Keratinocyte (primary cell): ENCODE measurements around the gene BOD1. TPM values are rescaled to one million over a fixed set of nuclear protein-coding genes. Genes with fewer than 3 reads are reported as not detected.

Experiments used
- DNase-seq: peaks from one replicate; pipeline ENCODE4 v3.0.0-alpha.2; 2011; ENCODE audit warnings: low read depth, missing footprints, low spot score
- FAIRE-seq: peaks from 2 replicates; lab custom pipeline; 2011; peaks lifted over from hg19 to GRCh38; lab: Jason Lieb, UNC
- H2AFZ ChIP-seq: 2 replicates; pipeline ENCODE4 v1.6.0; 2012; ENCODE audit warnings: low read length, control low read depth, inconsistent platforms; ENCODE audit not compliant: control insufficient read depth
- H3K27ac ChIP-seq: 2 replicates; pipeline ENCODE4 v1.5.1; 2011; ENCODE audit warnings: low read length; ENCODE audit not compliant: control insufficient read depth, insufficient read depth
- H3K27me3 ChIP-seq: 3 replicates; pipeline ENCODE4 v1.6.0; 2011; ENCODE audit warnings: low read length; ENCODE audit not compliant: control insufficient read depth, insufficient read depth; ENCODE audit errors: extremely low read depth
- H3K36me3 ChIP-seq, 2 experiments: 2 replicates in 1 of 2; 3 replicates in 1 of 2; pipeline ENCODE4 v1.5.1; 2011; ENCODE audit warnings: low read length in 2 of 2, mild to moderate bottlenecking in 1 of 2; ENCODE audit not compliant: control insufficient read depth in 2 of 2, insufficient read depth in 2 of 2; ENCODE audit errors: extremely low read depth in 1 of 2
- H3K4me1 ChIP-seq: 3 replicates; pipeline ENCODE4 v1.5.1; 2011; ENCODE audit warnings: low read length; ENCODE audit not compliant: control insufficient read depth, insufficient read depth; ENCODE audit errors: extremely low read depth
- H3K4me2 ChIP-seq: 3 replicates; pipeline ENCODE4 v1.6.0; 2011; ENCODE audit warnings: low read depth, low read length; ENCODE audit not compliant: control insufficient read depth, insufficient read depth; ENCODE audit errors: extremely low read depth
- H3K4me3 ChIP-seq, 3 experiments: fragments of 200-600 bp in 1 of 3; sonication (generic) in 1 of 3; 2 replicates in 2 of 3; 3 replicates in 1 of 3; pipeline ENCODE4 v1.5.1; 2011 to 2016; ENCODE audit warnings: low read length in 3 of 3, mild to moderate bottlenecking in 3 of 3, control low read depth in 2 of 3, inconsistent platforms in 1 of 3, low read depth in 1 of 3, mixed read lengths in 1 of 3, mixed run types in 1 of 3, moderate library complexity in 1 of 3; ENCODE audit not compliant: control insufficient read depth in 2 of 3, insufficient read depth in 2 of 3; ENCODE audit errors: extremely low read depth in 1 of 3
- H3K79me2 ChIP-seq: 2 replicates; pipeline ENCODE4 v1.6.0; 2012; ENCODE audit warnings: low read length; ENCODE audit not compliant: control insufficient read depth, insufficient read depth
- H3K9ac ChIP-seq: 3 replicates; pipeline ENCODE4 v1.6.0; 2011; ENCODE audit warnings: low read length; ENCODE audit not compliant: control insufficient read depth, insufficient read depth; ENCODE audit errors: extremely low read depth
- H3K9me1 ChIP-seq: 3 replicates; pipeline ENCODE4 v1.6.0; 2011; ENCODE audit warnings: low read length; ENCODE audit not compliant: control insufficient read depth, insufficient read depth; ENCODE audit errors: extremely low read depth
- H3K9me3 ChIP-seq: 2 replicates; pipeline ENCODE4 v1.5.1; 2012; ENCODE audit warnings: low read depth, low read length; ENCODE audit not compliant: control insufficient read depth
- H4K20me1 ChIP-seq: 3 replicates; pipeline ENCODE4 v1.6.0; 2011; ENCODE audit warnings: low read length; ENCODE audit not compliant: control insufficient read depth, insufficient read depth; ENCODE audit errors: extremely low read depth
- EZH2 ChIP-seq: IDR thresholded peaks from one replicate; pipeline ENCODE4 v1.6.1; 2012; ENCODE audit warnings: inconsistent platforms, mild to moderate bottlenecking, low read length, moderate library complexity
- dilution Hi-C: fragments of 300-500 bp; cut with MboI; formaldehyde crosslinking; loops from one replicate; pipeline ENCODE4 v1.7.0; 2020; ENCODE audit warnings: low sequenced_read_pairs; ENCODE audit not compliant: extremely low pct_ligation_motif_present
- polyA plus RNA-seq, 5 experiments: library from polyadenylated mRNA; depleted of rRNA in 3 of 5; stranded (reverse) in 3 of 5; stranded (forward) in 1 of 5; unstranded in 1 of 5; fragments of >200 nt; gene quantifications; 1 replicate in 1 of 5; 2 replicates in 3 of 5; 3 replicates in 1 of 5; pipeline versions ENCODE4 v1.2.1 to v1.2.3, GENCODE V29; 2011 to 2012; ENCODE audit warnings: missing spikeins in 2 of 5, low read depth in 1 of 5, low replicate concordance in 1 of 5
- TF ChIP-seq, protein P1 (sequence below), 3 experiments: IDR thresholded peaks in 1 of 3; conservative IDR thresholded peaks in 1 of 3; optimal IDR thresholded peaks in 1 of 3; 2 replicates in 2 of 3; 3 replicates in 1 of 3; pipeline versions ENCODE3 to v1.5.1; 2011; ENCODE audit warnings: low read length in 3 of 3, mild to moderate bottlenecking in 3 of 3, moderate library complexity in 2 of 3, control low read depth in 1 of 3, inconsistent platforms in 1 of 3; ENCODE audit not compliant: insufficient read depth in 2 of 3; ENCODE audit errors: extremely low read depth in 1 of 3

Gene BOD1
- polyA plus RNA-seq, 1 donor (not counting 4 experiments of a cell fraction or from before 2014, with no cell fraction given): 46.8 TPM

DNA sequence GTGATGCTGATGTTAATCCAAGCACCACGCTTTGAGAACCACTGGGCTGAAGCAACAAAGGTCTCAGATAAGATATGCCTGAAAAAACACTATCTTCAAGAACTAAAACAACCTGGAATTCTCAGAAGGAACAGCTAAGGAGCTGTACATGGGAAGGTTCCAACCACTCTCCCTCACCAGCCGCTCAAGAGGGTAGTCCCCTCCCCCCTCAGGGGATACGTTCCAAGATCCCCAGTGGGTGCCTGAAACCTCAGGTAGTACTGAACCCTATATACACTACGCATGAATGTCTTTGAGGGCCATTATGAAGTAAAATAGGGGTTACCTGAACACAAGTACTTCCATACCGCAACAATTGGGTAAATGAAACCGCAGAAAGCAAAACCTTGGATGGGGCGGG lies 1.9 kb downstream of the BOD1 start:
- dilution Hi-C loops: no loop called here
- peaks cover 6 to 38% of the 10 kb centered on the region in 2 experiments for H3K36me3 ChIP-seq
- H3K9me3 ChIP-seq: no peaks in the 10 kb centered on the region
- no peak overlapping the region for H3K27ac ChIP-seq
- FAIRE-seq (no peak), DNase-seq (no peak)
- no peak overlapping the region for H3K9ac ChIP-seq
- peaks cover 6% of the 10 kb centered on the region for H3K9me1 ChIP-seq
- H3K27me3 ChIP-seq: no peaks in the 10 kb centered on the region
- no peak for TF ChIP-seq EZH2
- TF ChIP-seq, protein P1, sequence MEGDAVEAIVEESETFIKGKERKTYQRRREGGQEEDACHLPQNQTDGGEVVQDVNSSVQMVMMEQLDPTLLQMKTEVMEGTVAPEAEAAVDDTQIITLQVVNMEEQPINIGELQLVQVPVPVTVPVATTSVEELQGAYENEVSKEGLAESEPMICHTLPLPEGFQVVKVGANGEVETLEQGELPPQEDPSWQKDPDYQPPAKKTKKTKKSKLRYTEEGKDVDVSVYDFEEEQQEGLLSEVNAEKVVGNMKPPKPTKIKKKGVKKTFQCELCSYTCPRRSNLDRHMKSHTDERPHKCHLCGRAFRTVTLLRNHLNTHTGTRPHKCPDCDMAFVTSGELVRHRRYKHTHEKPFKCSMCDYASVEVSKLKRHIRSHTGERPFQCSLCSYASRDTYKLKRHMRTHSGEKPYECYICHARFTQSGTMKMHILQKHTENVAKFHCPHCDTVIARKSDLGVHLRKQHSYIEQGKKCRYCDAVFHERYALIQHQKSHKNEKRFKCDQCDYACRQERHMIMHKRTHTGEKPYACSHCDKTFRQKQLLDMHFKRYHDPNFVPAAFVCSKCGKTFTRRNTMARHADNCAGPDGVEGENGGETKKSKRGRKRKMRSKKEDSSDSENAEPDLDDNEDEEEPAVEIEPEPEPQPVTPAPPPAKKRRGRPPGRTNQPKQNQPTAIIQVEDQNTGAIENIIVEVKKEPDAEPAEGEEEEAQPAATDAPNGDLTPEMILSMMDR (optimal IDR thresholded peaks at IDR 0.05 in 1 of 3, IDR thresholded peaks at IDR 0.05 in 1 of 3, conservative IDR thresholded peaks at IDR 0.05 in 1 of 3; ENCODE audit: extremely low read depth in 1 of 3, insufficient read depth in 2 of 3, low read length in 3 of 3): no peak
- H3K4me1 ChIP-seq: peaks cover 19% of the 10 kb centered on the region
- H2AFZ ChIP-seq: no peak overlapping the region
- peaks cover 65% of the 10 kb centered on the region for H3K79me2 ChIP-seq
- peak overlapping the region in 2 of 3 experiments; percentile 53 to 64 for H3K4me3 ChIP-seq
- H4K20me1 ChIP-seq: peaks cover 10% of the 10 kb centered on the region
- H3K4me2 ChIP-seq: peak overlapping the region; percentile 87

DNA sequence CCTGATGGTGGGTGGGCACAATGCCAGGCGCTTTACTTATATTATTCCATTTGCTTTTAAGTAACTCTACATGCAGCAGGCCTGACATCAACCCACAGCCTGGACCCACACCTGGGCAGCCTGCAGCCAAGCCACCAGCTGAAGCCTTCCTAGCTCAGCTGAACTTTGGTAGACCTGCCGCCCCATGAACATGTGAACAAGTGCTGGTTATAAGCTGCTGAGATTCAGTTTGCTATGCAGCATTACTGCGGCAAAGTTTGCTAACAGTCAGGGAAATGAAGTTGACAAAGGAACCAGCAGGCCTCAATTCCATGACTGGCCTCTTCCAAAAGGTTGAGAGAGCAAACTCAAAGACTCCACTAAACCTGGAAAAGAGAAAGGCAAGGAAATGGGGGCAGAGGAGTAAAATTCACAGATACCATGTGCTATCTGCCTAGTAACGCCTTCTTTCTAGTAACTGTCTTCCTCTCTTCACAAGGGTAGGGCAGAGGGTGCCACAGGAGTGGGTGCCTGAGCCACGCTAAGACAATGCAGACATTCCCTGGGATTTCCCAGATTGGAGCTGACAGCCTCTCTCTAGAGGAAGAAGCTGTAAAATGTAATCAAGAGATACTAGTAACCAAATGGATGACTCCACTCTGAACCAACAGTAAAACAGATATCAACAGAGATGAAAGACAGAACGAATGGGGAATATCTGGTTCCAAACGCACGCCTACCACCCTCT lies 2.9 kb downstream of the BOD1 start:
- H3K79me2 ChIP-seq: peaks cover 72% of the 10 kb centered on the region
- peaks cover 12 to 43% of the 10 kb centered on the region in 2 experiments for H3K36me3 ChIP-seq
- no peak overlapping the region for H3K27ac ChIP-seq
- H3K9ac ChIP-seq: no peak overlapping the region
- no peak overlapping the region for H3K4me3 ChIP-seq
- H3K9me3 ChIP-seq: no peaks in the 10 kb centered on the region
- FAIRE-seq: no peak
- TF ChIP-seq, protein P1 (optimal IDR thresholded peaks at IDR 0.05 in 1 of 3, IDR thresholded peaks at IDR 0.05 in 1 of 3, conservative IDR thresholded peaks at IDR 0.05 in 1 of 3; ENCODE audit: extremely low read depth in 1 of 3, insufficient read depth in 2 of 3, low read length in 3 of 3): no peak
- TF ChIP-seq EZH2: no peak
- H3K4me2 ChIP-seq: no peak overlapping the region
- peaks cover 19% of the 10 kb centered on the region for H3K4me1 ChIP-seq
- no peaks in the 10 kb centered on the region for H3K27me3 ChIP-seq
- dilution Hi-C loops: no loop called here
- H4K20me1 ChIP-seq: peaks cover 10% of the 10 kb centered on the region
- H3K9me1 ChIP-seq: peaks cover 6% of the 10 kb centered on the region
- no peak for DNase-seq
- H2AFZ ChIP-seq: no peak overlapping the region
